Measurements from ENCODE around the gene NOXO1. TPM values are rescaled to one million over a fixed set of nuclear protein-coding genes. Genes with fewer than 3 reads are reported as not detected.

NOXO1 gene
- total RNA-seq, result 2.1 TPM in 1 of 2 replicates, not detected in the other

DNA sequence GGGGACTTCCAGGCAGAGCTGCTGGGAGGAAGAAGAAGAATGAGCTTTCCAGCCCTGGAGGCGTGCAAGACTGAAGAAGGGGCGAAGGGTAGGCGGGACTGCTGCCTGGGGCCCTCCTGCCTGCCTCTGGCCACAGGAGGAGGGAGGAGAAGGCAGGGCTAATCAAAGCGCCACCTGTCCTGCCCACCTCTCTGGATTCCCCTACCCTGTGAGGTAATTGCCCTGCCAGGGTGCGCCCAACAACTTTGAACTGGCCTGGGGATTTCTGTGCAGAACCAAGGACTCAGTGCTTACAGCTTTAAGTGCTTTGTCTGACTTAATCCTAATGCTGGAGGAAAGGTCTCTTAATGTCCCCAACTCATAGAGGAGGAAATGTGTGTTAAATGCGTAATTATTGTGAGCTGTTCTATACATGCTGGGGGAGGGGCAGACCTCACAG lies at the start of gene NOXO1:
TSS of gene NOXO1 (minus strand) at position 72 of the 439 bp plus-strand sequence. CDS start 290 bp downstream, outside the sequence.

GRCh38 chr16:2026461-2027023 lies 45.3 kb upstream of the NOXO1 start, which contains the start of gene NHERF2:
NHERF2 (plus strand) TSS chr16:2026902; CDS start chr16:2027006, 104 bp downstream.

GRCh38 chr16:2019518-2019920 lies 38.2 kb upstream of the NOXO1 start, which contains the start of gene NPW:
NPW (plus strand) TSS chr16:2019785.

DNA sequence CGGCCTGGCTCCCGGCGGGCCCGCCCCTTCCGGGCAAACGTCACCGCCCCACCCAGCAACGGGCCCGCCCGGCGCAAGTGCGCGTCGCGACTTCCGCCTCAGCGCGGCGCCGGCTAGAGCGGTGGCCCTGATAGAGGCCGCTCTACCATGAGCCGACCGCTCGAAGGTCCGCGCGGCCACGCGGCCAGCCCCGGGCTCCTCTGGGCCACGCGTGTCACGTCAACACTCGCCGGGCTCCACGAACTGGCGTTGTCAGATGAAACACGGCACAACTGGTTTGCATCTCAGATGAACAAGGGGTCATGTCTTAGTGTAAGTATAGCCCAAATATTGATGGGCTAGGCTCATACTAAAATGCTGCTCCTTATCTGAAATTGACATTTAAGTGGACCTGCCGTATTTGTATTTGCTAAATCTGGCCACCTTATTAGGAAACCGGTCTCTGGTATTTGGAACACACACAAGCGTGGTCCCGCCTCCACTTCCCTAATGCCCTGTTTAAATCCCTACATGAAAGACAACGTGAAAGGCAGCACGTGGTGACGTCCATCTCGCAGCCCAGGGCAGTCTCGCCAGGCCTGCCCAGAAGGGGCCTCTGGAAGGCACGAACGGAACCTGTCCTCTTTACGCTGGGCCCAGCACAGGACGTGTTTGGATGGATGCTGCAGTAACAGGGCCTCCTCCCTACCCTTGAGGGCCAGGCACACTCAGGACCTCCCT lies 28.7 kb upstream of the NOXO1 start, which contains the start of gene ZNF598:
TSS of gene ZNF598 (minus strand) at position 31 of the 720 bp plus-strand sequence.

DNA sequence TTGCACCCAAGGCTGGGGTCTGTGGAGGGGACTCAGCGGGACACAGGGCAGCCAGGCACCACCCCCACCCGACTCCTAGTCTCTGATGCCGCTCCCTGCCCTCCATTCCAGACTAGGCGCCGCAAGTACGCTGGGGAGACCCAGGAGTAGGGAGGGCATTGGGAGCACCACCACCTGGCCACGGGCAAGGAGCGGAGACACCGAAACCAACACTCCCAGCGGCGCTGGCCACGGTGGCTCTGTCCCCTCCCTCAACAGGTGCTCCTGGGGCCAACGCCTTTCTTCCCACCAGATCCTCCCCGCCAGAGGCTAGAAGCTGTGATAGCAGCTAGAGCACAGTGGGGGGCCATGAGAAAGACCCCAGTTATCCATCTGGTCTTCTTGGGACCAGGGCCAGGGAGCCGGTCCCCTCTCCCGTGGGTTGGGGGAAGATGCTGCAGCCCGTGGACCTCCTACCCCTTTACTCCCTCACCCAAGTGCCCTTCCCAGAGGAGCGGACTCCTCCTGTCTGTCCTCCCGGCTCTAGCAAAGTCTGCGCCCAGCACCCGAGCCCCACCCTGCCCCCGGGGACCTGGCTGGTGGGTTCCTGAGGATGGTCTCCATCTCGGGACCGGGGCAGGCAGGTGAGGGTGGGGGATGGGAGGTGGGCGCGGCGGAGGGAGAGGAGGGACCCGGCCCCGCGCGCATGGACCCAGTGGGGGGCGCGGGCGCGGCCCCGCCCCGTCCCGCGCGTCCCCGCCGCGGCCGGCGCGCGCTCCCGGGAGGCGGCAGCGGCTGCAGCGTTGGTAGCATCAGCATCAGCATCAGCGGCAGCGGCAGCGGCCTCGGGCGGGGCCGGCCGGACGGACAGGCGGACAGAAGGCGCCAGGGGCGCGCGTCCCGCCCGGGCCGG lies 8.2 kb upstream of the NOXO1 start, which contains the start of gene SYNGR3:
TSS of gene SYNGR3 (plus strand) at position 762 of the 892 bp plus-strand sequence. CDS start 133 bp downstream, outside the sequence.

DNA sequence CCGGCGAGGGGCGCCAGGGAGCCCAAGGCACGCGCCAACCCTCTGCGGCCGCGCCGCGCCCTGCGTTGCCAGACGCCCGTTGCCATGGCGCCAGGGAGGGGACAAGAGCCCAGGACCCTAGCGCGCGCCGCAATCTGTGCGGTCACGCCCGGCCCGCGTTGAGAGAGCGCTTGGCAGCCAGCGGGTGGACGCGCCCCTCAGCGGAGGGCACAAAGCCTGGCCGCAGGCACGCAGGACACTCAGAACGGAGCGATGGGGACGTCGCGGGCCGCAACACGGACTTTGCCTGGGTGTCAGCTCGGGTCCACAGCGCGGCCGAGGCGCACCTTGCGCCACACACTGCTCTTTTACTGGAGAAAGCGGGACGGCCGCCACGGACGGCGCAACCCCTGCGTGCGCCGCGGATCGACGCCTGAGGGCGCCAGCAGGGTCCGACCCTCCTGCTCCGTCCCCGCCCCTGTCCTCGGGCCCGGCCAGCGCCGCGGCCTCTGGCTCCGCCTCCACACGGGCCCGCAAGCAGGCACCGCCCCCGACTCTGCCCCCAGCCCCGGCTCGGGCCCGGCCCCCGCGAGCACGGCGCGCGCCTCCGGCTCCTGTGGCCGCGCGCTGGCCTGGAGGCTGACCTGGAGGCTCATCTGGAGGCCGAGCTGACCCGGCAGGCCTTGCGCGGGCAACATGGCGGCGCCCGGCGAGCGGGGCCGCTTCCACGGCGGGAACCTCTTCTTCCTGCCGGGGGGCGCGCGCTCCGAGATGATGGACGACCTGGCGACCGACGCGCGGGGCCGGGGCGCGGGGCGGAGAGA lies 2.5 kb upstream of the NOXO1 start, which contains the start of gene GFER:
TSS of gene GFER (plus strand) at position 650 of the 803 bp plus-strand sequence. CDS start at position 676, 26 bp downstream.

GRCh38 chr16:1971796-1972489 lies 9.3 kb downstream of the NOXO1 start, which contains the start of gene TBL3:
TBL3 (plus strand) TSS chr16:1972053; CDS start chr16:1972165, 112 bp downstream.

DNA sequence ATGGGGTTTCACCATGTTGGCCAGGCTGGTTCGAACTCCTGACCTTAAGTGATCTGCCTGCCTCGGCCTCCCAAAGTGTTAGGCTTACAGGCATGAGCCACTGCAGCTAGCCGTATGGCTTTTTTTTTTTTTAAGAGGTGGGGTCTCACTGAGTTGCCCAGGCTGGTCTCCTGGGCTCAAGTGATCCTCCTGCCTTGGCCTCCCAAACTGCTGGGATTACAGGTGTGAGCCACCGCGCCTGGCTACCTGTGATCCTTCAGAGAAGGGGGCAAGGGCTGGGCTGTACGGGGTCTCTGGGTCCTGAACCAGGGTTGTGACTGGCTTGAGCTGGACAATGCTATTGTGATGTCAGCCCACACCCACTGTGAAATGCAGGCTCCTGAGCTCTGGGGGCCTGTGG lies 14.8 kb downstream of the NOXO1 start, which contains the start of gene RNF151:
TSS of gene RNF151 (plus strand) at position 397 of the 400 bp plus-strand sequence. CDS start 26 bp downstream, outside the sequence.

GRCh38 chr16:1964506-1965395 lies 16.5 kb downstream of the NOXO1 start, which contains the start of gene RPS2:
RPS2 (minus strand) TSS chr16:1964826; CDS start chr16:1964625, 201 bp downstream.

GRCh38 chr16:1959269-1960039 lies 21.8 kb downstream of the NOXO1 start, which contains the start of gene NDUFB10:
NDUFB10 (plus strand) TSS chr16:1959538; CDS start chr16:1959625, 87 bp downstream.

DNA sequence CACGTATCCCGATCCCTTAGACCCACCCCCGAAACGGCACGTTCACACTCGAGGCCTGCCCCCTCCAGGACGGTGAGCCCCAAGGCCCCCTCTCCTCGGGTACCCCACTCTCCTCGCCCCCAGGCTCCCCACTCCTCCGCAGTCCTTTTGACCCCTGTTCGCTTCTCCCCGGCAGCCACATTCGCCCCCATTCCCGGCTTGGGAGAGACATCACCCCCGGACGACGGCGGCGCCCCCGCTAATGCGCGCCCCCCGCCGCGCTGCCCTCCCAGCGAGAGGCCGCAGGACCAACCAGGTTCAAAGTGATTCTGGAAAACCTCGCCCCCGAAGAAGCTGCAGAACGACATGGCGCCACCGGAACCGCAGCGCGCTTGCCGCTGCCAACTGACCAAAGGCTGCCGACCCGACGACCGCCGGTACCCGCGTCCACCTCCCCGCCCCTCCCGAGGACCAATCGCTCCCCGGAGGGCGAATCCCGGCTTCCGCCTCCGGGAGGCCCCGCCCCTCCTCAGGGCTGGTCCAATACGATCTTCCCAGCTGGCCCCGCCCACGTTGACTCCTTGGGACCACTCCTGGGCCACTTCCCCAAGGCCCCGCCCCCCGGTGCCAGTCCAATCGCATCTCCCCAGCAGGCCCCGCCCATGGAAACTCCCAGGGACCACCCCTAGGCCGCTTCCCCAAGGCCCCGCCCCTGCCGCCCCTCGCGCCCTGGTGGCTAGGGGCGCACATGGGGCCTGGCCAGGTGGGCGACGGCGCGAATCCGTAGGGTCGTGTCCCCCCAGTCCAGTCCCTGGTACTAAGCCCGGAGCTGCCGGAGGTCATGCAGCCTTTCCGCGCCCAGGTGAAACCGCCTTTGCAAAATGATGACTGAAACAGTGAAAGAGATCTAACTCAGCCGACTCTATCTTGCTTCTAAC lies 38.2 kb downstream of the NOXO1 start, which contains the start of gene MSRB1:
TSS of gene MSRB1 (minus strand) at position 390 of the 917 bp plus-strand sequence. CDS start at position 347, 43 bp downstream.

Other genes starting within 250 kb of the NOXO1 start
- gene NME3, start 209.9 kb downstream of the NOXO1 start, total RNA-seq, result 89.0 and 91.8 TPM in 2 replicates
- 3.9 and 11.9 TPM in 2 replicates for gene EME2, start 208.7 kb downstream of the NOXO1 start, total RNA-seq
- 85.5 and 88.4 TPM in 2 replicates for gene MRPS34, start 208.3 kb downstream of the NOXO1 start, total RNA-seq
- 35.9 and 42.5 TPM in 2 replicates for gene SPSB3, start 198.9 kb downstream of the NOXO1 start, total RNA-seq
- gene NUBP2, start 198.5 kb downstream of the NOXO1 start, total RNA-seq, result 87.6 and 105 TPM in 2 replicates
- not detected in 2 replicates for gene IGFALS, start 187.8 kb downstream of the NOXO1 start, total RNA-seq
- gene HAGH, start 154.6 kb downstream of the NOXO1 start, total RNA-seq, result 16.1 and 36.5 TPM in 2 replicates
- gene FAHD1, start 154.3 kb downstream of the NOXO1 start, total RNA-seq, result 32.1 and 32.4 TPM in 2 replicates
- gene MEIOB, start 109.3 kb downstream of the NOXO1 start, total RNA-seq, result 0.34 TPM in 1 of 2 replicates, not detected in the other
- 0.12 and 0.34 TPM in 2 replicates for gene HS3ST6, start 63.1 kb downstream of the NOXO1 start, total RNA-seq
- 8.9 and 9.4 TPM in 2 replicates for gene MSRB1, start 38.3 kb downstream of the NOXO1 start, total RNA-seq
- not detected in 2 replicates for gene RPL3L, start 26.8 kb downstream of the NOXO1 start, total RNA-seq
- gene NDUFB10, start 21.9 kb downstream of the NOXO1 start, total RNA-seq, result 234 and 254 TPM in 2 replicates
- gene RPS2, start 16.6 kb downstream of the NOXO1 start, total RNA-seq, result 4,233 and 5,666 TPM in 2 replicates
- not detected in 2 replicates for gene RNF151, start 14.6 kb downstream of the NOXO1 start, total RNA-seq
- 27.9 and 35.8 TPM in 2 replicates for gene TBL3, start 9.4 kb downstream of the NOXO1 start, total RNA-seq
- gene GFER, start 2.7 kb upstream of the NOXO1 start, total RNA-seq, result 11.4 and 28.1 TPM in 2 replicates
- gene SYNGR3, start 8.5 kb upstream of the NOXO1 start, total RNA-seq, result 1.3 and 1.4 TPM in 2 replicates
- 31.0 and 49.6 TPM in 2 replicates for gene ZNF598, start 28.4 kb upstream of the NOXO1 start, total RNA-seq
- 1.6 and 8.7 TPM in 2 replicates for gene NPW, start 38.3 kb upstream of the NOXO1 start, total RNA-seq
- gene NHERF2, start 45.4 kb upstream of the NOXO1 start, total RNA-seq, result 19.3 and 52.7 TPM in 2 replicates
- 19.2 and 23.6 TPM in 2 replicates for gene NTHL1, start 66.4 kb upstream of the NOXO1 start, total RNA-seq
- 33.6 and 45.9 TPM in 2 replicates for gene TSC2, start 66.5 kb upstream of the NOXO1 start, total RNA-seq
- 177 and 192 TPM in 2 replicates for gene PKD1, start 154.4 kb upstream of the NOXO1 start, total RNA-seq
- gene RAB26, start 167.2 kb upstream of the NOXO1 start, total RNA-seq, result 1.9 TPM in 1 of 2 replicates, not detected in the other
- 59.3 and 62.7 TPM in 2 replicates for gene TRAF7, start 174.3 kb upstream of the NOXO1 start, total RNA-seq
- under 0.01 and 1.0 TPM in 2 replicates for gene CASKIN1, start 215.1 kb upstream of the NOXO1 start, total RNA-seq
- 76.2 and 97.6 TPM in 2 replicates for gene MLST8, start 224.0 kb upstream of the NOXO1 start, total RNA-seq
- 0.09 and 0.70 TPM in 2 replicates for gene BRICD5, start 229.4 kb upstream of the NOXO1 start, total RNA-seq
- 9.9 and 15.4 TPM in 2 replicates for gene PGP, start 233.4 kb upstream of the NOXO1 start, total RNA-seq
- gene E4F1, start 242.1 kb upstream of the NOXO1 start, total RNA-seq, result 22.1 and 25.4 TPM in 2 replicates